ENCODE measurements around the gene TMEM14A. TPM values are rescaled to one million over a fixed set of nuclear protein-coding genes. Genes with fewer than 3 reads are reported as not detected.
"Not testable (repeated sequence)": the region's sequence is repeated elsewhere in the genome, so short reads cannot be mapped to it uniquely, and the experiment has no call there.

TMEM14A gene
- total RNA-seq, 4 donors from 2014 or later = 10.1 to 15.7 (median 12.4) TPM

DNA sequence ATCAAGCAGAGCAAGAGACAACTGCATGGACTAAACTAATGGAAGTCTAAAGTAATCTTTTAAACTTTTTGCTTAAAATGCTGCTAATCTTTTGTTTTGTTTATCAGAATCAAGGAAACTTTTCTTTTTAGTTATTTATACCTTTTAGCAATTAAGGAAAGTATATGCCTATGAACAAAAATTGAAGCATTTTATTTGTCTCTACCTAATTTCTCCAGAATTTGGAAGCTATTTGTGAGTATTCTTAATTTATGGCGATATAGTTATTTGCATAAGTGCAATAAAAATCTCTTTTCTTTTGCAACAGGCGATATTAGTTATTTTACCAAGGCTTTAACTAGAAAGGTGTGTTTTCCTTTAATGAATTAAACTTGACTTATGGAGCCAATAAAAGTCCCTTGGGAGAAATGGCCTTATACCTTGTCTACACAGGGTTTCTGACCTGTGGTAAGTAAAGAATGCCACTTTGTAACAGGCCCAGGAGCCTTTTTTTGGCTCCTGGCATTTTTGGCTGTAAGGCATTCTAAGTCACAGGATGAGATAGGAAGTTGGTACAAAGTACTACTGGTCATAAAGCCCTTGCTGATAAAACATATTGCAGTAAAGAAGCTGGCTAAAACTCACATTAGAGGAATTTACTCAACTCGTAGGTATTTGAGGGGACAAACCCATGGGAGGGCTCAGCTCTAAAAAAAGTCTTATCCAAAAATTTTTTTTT, 37.2 kb downstream of the TMEM14A start:
- Histone ChIP-seq H3K4me3 (no peak overlapping the region), H3K36me3 (no peaks in the 10 kb centered on the region), H3K9me3 (no peaks in the 10 kb centered on the region), H3K4me1 (no peaks in the 10 kb centered on the region), H3K27ac (no peak overlapping the region), H3K27me3 (no peaks in the 10 kb centered on the region)
- no peak for DNase-seq (ENCODE audit: low spot score in 2 of 2)
- TF ChIP-seq POLR2AphosphoS5 (IDR thresholded peaks at IDR 0.05) = no peak
- no peak for TF ChIP-seq POLR2A (IDR thresholded peaks at IDR 0.05)
- no peak for TF ChIP-seq EP300 (IDR thresholded peaks at IDR 0.05)
- TF ChIP-seq CTCF (IDR thresholded peaks at IDR 0.05) = no peak
- 81% methylated on average over 3 of the region's 3 CpGs for WGBS

GRCh38 chr6:52712136-52712535, 41.2 kb downstream of the TMEM14A start:
- 71% methylated on average over 2 of the region's 2 CpGs for WGBS
- TF ChIP-seq POLR2AphosphoS5 (IDR thresholded peaks at IDR 0.05) (no peak), EP300 (IDR thresholded peaks at IDR 0.05) (no peak)
- no peaks in the 10 kb centered on the region for H3K27me3 ChIP-seq
- no peaks in the 10 kb centered on the region for H3K4me1 ChIP-seq
- no peaks in the 10 kb centered on the region for H3K9me3 ChIP-seq
- DNase-seq (ENCODE audit: low spot score in 2 of 2) = no peak
- H3K27ac ChIP-seq = no peak overlapping the region
- H3K4me3 ChIP-seq = no peak overlapping the region
- H3K36me3 ChIP-seq = no peaks in the 10 kb centered on the region

- not testable (repeated sequence) for H3K27ac ChIP-seq; H3K4me3 ChIP-seq; H3K9me3 ChIP-seq; H3K4me1 ChIP-seq; H3K27me3 ChIP-seq; H3K36me3 ChIP-seq; DNase-seq (ENCODE audit: low spot score in 2 of 2)
- WGBS = 86% methylated on average over 9 of the region's 9 CpGs
Measured at GRCh38 chr6:52714761-52715160, 43.8 kb downstream of the TMEM14A start.

GRCh38 chr6:52718550-52718949, 47.6 kb downstream of the TMEM14A start:
- H3K9me3 ChIP-seq = no peaks in the 10 kb centered on the region
- no peaks in the 10 kb centered on the region for H3K36me3 ChIP-seq
- DNase-seq (ENCODE audit: low spot score in 2 of 2) = no peak
- no peak overlapping the region for H3K27ac ChIP-seq
- TF ChIP-seq POLR2A (IDR thresholded peaks at IDR 0.05) (no peak), CTCF (IDR thresholded peaks at IDR 0.05) (no peak), POLR2AphosphoS5 (IDR thresholded peaks at IDR 0.05) (no peak), EP300 (IDR thresholded peaks at IDR 0.05) (no peak)
- no peaks in the 10 kb centered on the region for H3K27me3 ChIP-seq
- H3K4me1 ChIP-seq = no peaks in the 10 kb centered on the region
- H3K4me3 ChIP-seq = no peak overlapping the region

DNA sequence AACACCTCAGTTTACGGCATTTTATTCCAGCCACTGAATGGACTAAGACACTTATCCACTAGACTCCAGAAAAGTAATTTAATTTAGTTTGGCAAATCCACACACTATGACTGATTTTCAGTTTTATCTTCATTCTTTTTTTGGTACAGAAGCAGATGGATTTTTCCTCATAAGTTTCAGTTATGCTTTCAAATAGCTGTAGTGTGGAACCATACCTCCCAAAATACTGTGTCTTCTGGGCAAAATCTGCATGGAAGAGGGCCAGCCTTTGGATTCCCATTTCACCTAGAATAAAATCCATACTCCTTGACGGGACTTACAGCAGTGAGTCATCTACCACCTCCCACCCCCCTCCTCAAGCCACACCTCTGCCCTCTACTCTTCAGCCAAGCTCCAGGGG, 49.4 kb downstream of the TMEM14A start:
- no peak for DNase-seq (ENCODE audit: low spot score in 2 of 2)
- peaks cover 6% of the 10 kb centered on the region for H3K4me1 ChIP-seq
- 50% methylated on average over 2 of the region's 2 CpGs for WGBS
- no peaks in the 10 kb centered on the region for H3K36me3 ChIP-seq
- peaks cover 3% of the 10 kb centered on the region for H3K9me3 ChIP-seq
- no peak overlapping the region for H3K4me3 ChIP-seq
- H3K27me3 ChIP-seq = no peaks in the 10 kb centered on the region
- no peak overlapping the region for H3K27ac ChIP-seq
- TF ChIP-seq POLR2AphosphoS5 (IDR thresholded peaks at IDR 0.05) (no peak), POLR2A (IDR thresholded peaks at IDR 0.05) (no peak), CTCF (IDR thresholded peaks at IDR 0.05) (no peak), EP300 (IDR thresholded peaks at IDR 0.05) (no peak)

DNA sequence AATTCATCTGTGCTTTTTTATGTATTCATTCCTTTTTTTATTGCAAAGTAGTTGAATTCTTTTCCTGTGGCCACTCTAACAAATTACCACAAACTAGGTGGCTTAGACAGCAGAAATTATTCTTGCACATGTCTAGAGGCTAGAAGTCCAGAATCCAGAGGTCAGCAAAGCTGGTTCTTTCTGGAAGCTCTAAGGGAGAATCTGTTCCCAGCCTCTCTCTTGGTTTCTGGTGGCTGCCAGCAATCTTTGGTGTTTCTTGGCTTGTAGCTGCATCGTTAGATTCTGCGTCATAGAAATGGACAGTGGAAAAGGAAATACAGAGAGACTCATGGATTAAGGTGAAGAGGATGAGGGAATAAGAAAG, 53.1 kb downstream of the TMEM14A start:
- Histone ChIP-seq H3K36me3 (no peaks in the 10 kb centered on the region), H3K4me3 (no peak overlapping the region), H3K9me3 (peaks cover 3% of the 10 kb centered on the region), H3K27me3 (no peaks in the 10 kb centered on the region), H3K4me1 (peaks cover 6% of the 10 kb centered on the region), H3K27ac (no peak overlapping the region)
- DNase-seq (ENCODE audit: low spot score in 2 of 2) = no peak
- 63% methylated on average over 2 of the region's 2 CpGs for WGBS
- no peak for TF ChIP-seq CTCF (IDR thresholded peaks at IDR 0.05)
- no peak for TF ChIP-seq EP300 (IDR thresholded peaks at IDR 0.05)
- no peak for TF ChIP-seq POLR2A (IDR thresholded peaks at IDR 0.05)
